HEK293 (cell line): ENCODE measurements around the gene AMD1.
"Not testable (repeated sequence)": the region's sequence is repeated elsewhere in the genome, so short reads cannot be mapped to it uniquely, and the experiment has no call there.

Experiments used
- CTCF ChIA-PET: fragments of 350-600 bp; formaldehyde crosslinking; extraction: SDS; loops from one replicate; lab custom pipeline; 2021; ENCODE audit warnings: antibody characterized with exemption; lab: Yijun Ruan, JAX
- POLR2A ChIA-PET: fragments of 300-600 bp; formaldehyde crosslinking; extraction: SDS; loops from one replicate; lab custom pipeline; 2020; ENCODE audit warnings: antibody characterized with exemption, inconsistent platforms; lab: Yijun Ruan, JAX
- H3K27ac ChIP-seq: fragments of 200-500 bp; sonication (Bioruptor generic); 2 replicates; pipeline ENCODE4 v1.5.1; 2014; ENCODE audit warnings: low read depth, low read length, control low read depth, inconsistent platforms; ENCODE audit errors: extremely low read depth
- H3K36me3 ChIP-seq, 2 experiments: fragments of 200-500 bp in 1 of 2; sonication (Bioruptor generic) in 1 of 2; 1 replicate in 1 of 2; 2 replicates in 1 of 2; pipeline ENCODE4 v1.5.1; 2014 to 2017; ENCODE audit warnings: inconsistent platforms in 2 of 2, low read length in 2 of 2; ENCODE audit not compliant: control insufficient read depth in 2 of 2, insufficient read depth in 1 of 2
- H3K4me1 ChIP-seq: fragments of 200-500 bp; sonication (Bioruptor generic); 2 replicates; pipeline ENCODE4 v1.5.1; 2014; ENCODE audit warnings: mild to moderate bottlenecking, low read length, inconsistent platforms; ENCODE audit not compliant: control insufficient read depth, insufficient read depth
- H3K4me3 ChIP-seq: 2 replicates; pipeline ENCODE4 v1.5.1; 2011; ENCODE audit warnings: low read depth, mild to moderate bottlenecking, control low read depth, low read length, moderate library complexity
- H3K9me3 ChIP-seq: fragments of 200-500 bp; sonication (Bioruptor generic); 2 replicates; pipeline ENCODE4 v1.5.1; 2014; ENCODE audit warnings: low read depth, low read length, inconsistent platforms; ENCODE audit not compliant: control insufficient read depth, insufficient read depth
- ELK4 ChIP-seq: IDR thresholded peaks from 2 replicates; pipeline ENCODE4 v1.6.1; 2011; ENCODE audit warnings: mild to moderate bottlenecking, low read depth, low read length, borderline replicate concordance
- HIC1 ChIP-seq: fragments of 450-650 bp; formaldehyde crosslinking; IDR thresholded peaks from 2 replicates; pipeline ENCODE4 v1.5.1; 2016; ENCODE audit warnings: missing biosample characterization, missing genetic modification characterization
- PBX3 ChIP-seq: sonication (generic); formaldehyde crosslinking; IDR thresholded peaks from 2 replicates; pipeline ENCODE4 v1.8.1; 2022; ENCODE audit warnings: mild to moderate bottlenecking, moderate library complexity, missing genetic modification reagents
- ZBTB17 ChIP-seq: fragments of 450-650 bp; formaldehyde crosslinking; IDR thresholded peaks from 2 replicates; pipeline ENCODE4 v1.5.1; 2016; ENCODE audit warnings: missing biosample characterization, missing genetic modification characterization
- ZFHX2 ChIP-seq: fragments of 450-650 bp; formaldehyde crosslinking; conservative IDR thresholded peaks from 2 replicates; pipeline ENCODE4 v1.5.1; 2016; ENCODE audit warnings: missing biosample characterization, missing genetic modification characterization
- ZNF114 ChIP-seq: fragments of 450-650 bp; formaldehyde crosslinking; IDR thresholded peaks from 2 replicates; pipeline ENCODE4 v1.5.0; 2017; ENCODE audit warnings: missing biosample characterization, missing genetic modification characterization
- ZNF121 ChIP-seq: fragments of 450-650 bp; formaldehyde crosslinking; IDR thresholded peaks from 2 replicates; pipeline ENCODE4 v1.5.1; 2016; ENCODE audit warnings: missing biosample characterization, missing genetic modification characterization
- ZNF16 ChIP-seq: fragments of 450-650 bp; formaldehyde crosslinking; IDR thresholded peaks from 2 replicates; pipeline ENCODE4 v1.5.1; 2016; ENCODE audit warnings: low read depth, missing biosample characterization, missing genetic modification characterization
- ZNF202 ChIP-seq: fragments of 450-650 bp; formaldehyde crosslinking; IDR thresholded peaks from 2 replicates; pipeline ENCODE4 v1.5.1; 2016; ENCODE audit warnings: missing biosample characterization, missing genetic modification characterization, borderline replicate concordance
- ZNF354C ChIP-seq: fragments of 450-650 bp; formaldehyde crosslinking; IDR thresholded peaks from 2 replicates; pipeline ENCODE4 v1.5.1; 2016; ENCODE audit warnings: missing biosample characterization, missing genetic modification characterization, low read depth, borderline replicate concordance
- ZNF521 ChIP-seq: fragments of 450-650 bp; formaldehyde crosslinking; IDR thresholded peaks from 2 replicates; pipeline ENCODE4 v1.5.1; 2017; ENCODE audit warnings: missing biosample characterization, mild to moderate bottlenecking, missing genetic modification characterization
- ZNF558 ChIP-seq: fragments of 450-650 bp; formaldehyde crosslinking; IDR thresholded peaks from 2 replicates; pipeline ENCODE4 v1.5.1; 2016; ENCODE audit warnings: missing biosample characterization, missing genetic modification characterization
- ZNF623 ChIP-seq: fragments of 450-650 bp; formaldehyde crosslinking; IDR thresholded peaks from 2 replicates; pipeline ENCODE4 v1.5.1; 2016; ENCODE audit warnings: missing biosample characterization, missing genetic modification characterization
- ZNF626 ChIP-seq: fragments of 450-650 bp; sonication (Bioruptor Pico); formaldehyde crosslinking; IDR thresholded peaks from 2 replicates; pipeline ENCODE4 v1.5.1; 2018; ENCODE audit warnings: missing biosample characterization, missing genetic modification characterization, inconsistent platforms
- ZNF645 ChIP-seq: fragments of 450-650 bp; formaldehyde crosslinking; IDR thresholded peaks from 2 replicates; pipeline ENCODE4; 2016; ENCODE audit warnings: missing biosample characterization, missing genetic modification characterization
- ZNF654 ChIP-seq: fragments of 450-650 bp; formaldehyde crosslinking; IDR thresholded peaks from 2 replicates; pipeline ENCODE4 v1.5.1; 2016; ENCODE audit warnings: low read depth, missing biosample characterization, missing genetic modification characterization
- ZNF660 ChIP-seq: fragments of 450-650 bp; IDR thresholded peaks from 2 replicates; pipeline ENCODE4 v1.5.1; 2018; ENCODE audit warnings: missing biosample characterization, mild to moderate bottlenecking, missing genetic modification characterization
- ZNF704 ChIP-seq: fragments of 450-650 bp; formaldehyde crosslinking; IDR thresholded peaks from 2 replicates; pipeline ENCODE4 v1.5.1; 2016; ENCODE audit warnings: missing biosample characterization, missing genetic modification characterization
- TF ChIP-seq, protein P1 (sequence below): fragments of 450-650 bp; formaldehyde crosslinking; IDR thresholded peaks from 2 replicates; pipeline ENCODE4 v1.5.1; 2016; ENCODE audit warnings: missing biosample characterization, missing genetic modification characterization, low read depth

AMD1 gene

DNA sequence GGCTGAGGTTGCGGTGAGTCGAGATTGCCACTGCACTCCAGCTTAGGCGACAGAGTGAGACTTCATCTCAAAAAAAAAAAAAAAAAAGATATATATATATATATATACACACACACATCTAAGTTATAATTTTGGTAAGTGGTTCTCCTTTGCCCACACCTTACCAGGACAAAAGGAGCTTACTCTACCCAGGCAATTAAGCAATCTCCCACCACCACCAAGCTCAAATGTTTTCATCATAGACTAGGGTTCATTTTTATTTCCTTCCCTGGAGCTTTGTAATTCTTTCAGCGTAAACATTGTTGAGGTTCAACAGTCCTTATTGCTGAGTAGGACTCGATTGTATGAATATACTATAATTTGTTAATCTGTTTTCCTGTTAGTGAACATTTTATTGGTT lies 23.5 kb downstream of the AMD1 start (continued):
- TF ChIP-seq PBX3 (CRISPR knock-in tag) (no peak), ZNF660 (tag by site-specific recombination) (no peak), ZNF623 (tag by site-specific recombination) (no peak), ZNF202 (no peak)

DNA sequence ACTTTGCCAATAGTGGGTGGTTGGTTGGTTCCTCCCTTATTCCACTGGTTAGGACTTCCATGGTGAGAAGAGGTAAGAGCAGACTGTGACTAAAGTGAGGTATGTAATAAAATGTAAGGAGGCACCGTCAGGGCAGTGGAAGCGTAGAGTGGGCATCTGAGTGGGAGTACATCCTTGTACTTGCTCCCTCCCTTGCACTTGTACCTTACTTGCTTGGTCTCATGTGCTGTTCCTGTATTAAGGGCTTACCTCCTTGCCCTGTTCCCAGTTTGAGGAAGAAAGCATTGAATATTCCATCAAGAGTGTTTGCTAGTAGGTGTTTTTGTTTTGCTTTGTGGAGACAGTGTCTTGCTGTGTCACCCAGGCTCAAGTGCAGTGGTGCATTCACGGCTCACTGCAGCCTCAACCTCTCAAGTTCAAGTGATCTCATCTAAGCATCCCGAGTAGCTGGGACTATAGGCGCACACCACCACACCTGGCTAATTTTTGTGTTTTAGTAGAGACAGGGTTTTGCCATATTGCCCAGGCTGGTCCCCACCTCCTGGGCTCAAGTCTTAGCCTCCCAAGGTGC lies 25.5 kb downstream of the AMD1 start:
- Histone ChIP-seq H3K36me3 (peaks cover 14 to 31% of the 10 kb centered on the region in 2 experiments), H3K9me3 (no peaks in the 10 kb centered on the region), H3K27ac (no peak overlapping the region), H3K4me3 (no peak overlapping the region), H3K4me1 (no peaks in the 10 kb centered on the region)
- peak; percentile 15; the same call in 1 of the 2 replicates for TF ChIP-seq ZBTB17 (tag by site-specific recombination)
- peak; percentile 44 for TF ChIP-seq ZFHX2 (tag by site-specific recombination)
- TF ChIP-seq ZNF704, result no peak
- TF ChIP-seq HIC1 (tag by site-specific recombination), result 0 out of 2 replicates have a peak, but pooled peaks have one; percentile 19
- ChIA-PET CTCF (no interaction called here), POLR2A (interaction anchor here (1.0 to 2.4 kb wide), 2 partner anchors 26 to 85 kb away, joined by 3 to 9 read pairs; partner anchors contain the start of genes AMD1 and CDK19)

- not testable (repeated sequence) for H3K4me1 ChIP-seq, H3K27ac ChIP-seq, H3K4me3 ChIP-seq, H3K9me3 ChIP-seq
- ChIA-PET CTCF (interaction anchor here (0.6 kb wide), 1 partner anchor 10 kb away, joined by 3 read pairs; no protein-coding TSS in a partner anchor), POLR2A (interaction anchor here (0.7 to 2.0 kb wide), 4 partner anchors 14 to 57 kb away, joined by 3 to 5 read pairs (median 4); partner anchors contain the start of genes AMD1 and GTF3C6)
- H3K36me3 ChIP-seq, result peaks cover 6 to 16% of the 10 kb centered on the region in 2 experiments; a peak in 2 of 3 replicates
Observed at GRCh38 chr6:110901601-110902000, 27.0 kb downstream of the AMD1 start.

GRCh38 chr6:110902091-110902490 lies 27.5 kb downstream of the AMD1 start:
- Histone ChIP-seq H3K36me3 (peaks cover 6 to 11% of the 10 kb centered on the region in 2 experiments; a peak in 2 of 3 replicates), H3K27ac (no peak overlapping the region), H3K4me1 (no peaks in the 10 kb centered on the region), H3K4me3 (no peak overlapping the region), H3K9me3 (no peaks in the 10 kb centered on the region)
- ChIA-PET CTCF (interaction anchor here (0.6 kb wide), 1 partner anchor 9 kb away, joined by 3 read pairs; no protein-coding TSS in a partner anchor), POLR2A (interaction anchor here (0.7 to 2.0 kb wide), 4 partner anchors 15 to 57 kb away, joined by 3 to 5 read pairs (median 4); partner anchors contain the start of genes AMD1 and GTF3C6)
- TF ChIP-seq ZNF121 (tag by site-specific recombination) (no peak), ZNF645 (tag by site-specific recombination) (no peak), ZNF16 (tag by site-specific recombination) (no peak), ZNF521 (tag by site-specific recombination) (no peak), ZNF558 (no peak), ZNF354C (tag by site-specific recombination) (no peak), ZNF626 (tag by site-specific recombination) (no peak), ELK4 (no peak), ZNF114 (no peak), ZNF654 (tag by site-specific recombination) (no peak)
- TF ChIP-seq, protein P1, sequence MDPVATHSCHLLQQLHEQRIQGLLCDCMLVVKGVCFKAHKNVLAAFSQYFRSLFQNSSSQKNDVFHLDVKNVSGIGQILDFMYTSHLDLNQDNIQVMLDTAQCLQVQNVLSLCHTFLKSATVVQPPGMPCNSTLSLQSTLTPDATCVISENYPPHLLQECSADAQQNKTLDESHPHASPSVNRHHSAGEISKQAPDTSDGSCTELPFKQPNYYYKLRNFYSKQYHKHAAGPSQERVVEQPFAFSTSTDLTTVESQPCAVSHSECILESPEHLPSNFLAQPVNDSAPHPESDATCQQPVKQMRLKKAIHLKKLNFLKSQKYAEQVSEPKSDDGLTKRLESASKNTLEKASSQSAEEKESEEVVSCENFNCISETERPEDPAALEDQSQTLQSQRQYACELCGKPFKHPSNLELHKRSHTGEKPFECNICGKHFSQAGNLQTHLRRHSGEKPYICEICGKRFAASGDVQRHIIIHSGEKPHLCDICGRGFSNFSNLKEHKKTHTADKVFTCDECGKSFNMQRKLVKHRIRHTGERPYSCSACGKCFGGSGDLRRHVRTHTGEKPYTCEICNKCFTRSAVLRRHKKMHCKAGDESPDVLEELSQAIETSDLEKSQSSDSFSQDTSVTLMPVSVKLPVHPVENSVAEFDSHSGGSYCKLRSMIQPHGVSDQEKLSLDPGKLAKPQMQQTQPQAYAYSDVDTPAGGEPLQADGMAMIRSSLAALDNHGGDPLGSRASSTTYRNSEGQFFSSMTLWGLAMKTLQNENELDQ (tag by site-specific recombination), result no peak
